ENCODE measurements around the gene BFAR.
"Not testable (repeated sequence)": the region's sequence is repeated elsewhere in the genome, so short reads cannot be mapped to it uniquely, and the experiment has no call there.

The BFAR gene, protein sequence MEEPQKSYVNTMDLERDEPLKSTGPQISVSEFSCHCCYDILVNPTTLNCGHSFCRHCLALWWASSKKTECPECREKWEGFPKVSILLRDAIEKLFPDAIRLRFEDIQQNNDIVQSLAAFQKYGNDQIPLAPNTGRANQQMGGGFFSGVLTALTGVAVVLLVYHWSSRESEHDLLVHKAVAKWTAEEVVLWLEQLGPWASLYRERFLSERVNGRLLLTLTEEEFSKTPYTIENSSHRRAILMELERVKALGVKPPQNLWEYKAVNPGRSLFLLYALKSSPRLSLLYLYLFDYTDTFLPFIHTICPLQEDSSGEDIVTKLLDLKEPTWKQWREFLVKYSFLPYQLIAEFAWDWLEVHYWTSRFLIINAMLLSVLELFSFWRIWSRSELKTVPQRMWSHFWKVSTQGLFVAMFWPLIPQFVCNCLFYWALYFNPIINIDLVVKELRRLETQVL

DNA sequence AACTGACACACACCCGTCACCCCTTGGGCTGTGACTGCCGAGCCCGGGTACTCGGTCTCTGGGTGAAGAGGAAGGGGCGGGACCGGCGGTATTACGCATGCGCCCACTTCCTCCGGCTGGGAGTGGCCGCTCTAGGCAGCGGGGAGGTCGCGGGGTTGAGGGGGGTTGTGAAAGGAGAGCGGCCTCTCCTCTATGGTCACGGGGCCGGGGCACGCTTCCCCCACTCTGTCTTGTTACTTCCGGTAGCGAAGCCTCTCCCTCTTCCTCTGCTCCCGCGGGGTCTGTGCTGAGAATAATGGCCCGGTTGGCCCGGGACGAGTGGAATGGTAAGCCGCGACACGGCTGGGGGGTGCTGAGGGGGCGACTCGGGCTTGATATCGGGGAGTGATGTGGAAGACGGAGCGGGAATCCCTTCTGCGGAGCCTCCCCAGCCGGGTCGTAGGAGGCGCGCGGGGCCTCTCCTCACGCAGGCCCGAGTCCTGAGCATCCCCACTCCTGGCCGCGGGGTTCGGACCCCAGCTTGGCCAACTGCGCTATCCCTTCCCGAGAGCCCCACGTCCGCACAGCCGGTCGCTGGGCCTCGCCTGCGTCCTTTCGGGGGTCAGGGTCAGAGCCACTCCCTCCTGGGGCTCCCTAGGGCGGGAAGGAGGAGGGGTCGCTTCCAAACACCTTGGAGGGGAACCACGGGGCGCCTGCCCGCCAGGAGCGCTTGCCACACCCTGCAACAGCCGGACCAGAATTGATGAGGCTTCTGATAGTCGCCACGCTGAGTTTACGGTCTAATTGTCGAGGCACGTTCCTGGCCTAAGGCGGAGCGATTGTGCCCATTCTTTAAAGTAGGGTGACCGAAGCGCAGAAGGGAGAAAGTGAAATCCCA lies at the start of gene BFAR:
TSS of gene BFAR (plus strand) at position 259 of the 877 bp plus-strand sequence. CDS start 11,396 bp downstream, outside the sequence.
- peak; percentile 98 for DNase-seq

DNA sequence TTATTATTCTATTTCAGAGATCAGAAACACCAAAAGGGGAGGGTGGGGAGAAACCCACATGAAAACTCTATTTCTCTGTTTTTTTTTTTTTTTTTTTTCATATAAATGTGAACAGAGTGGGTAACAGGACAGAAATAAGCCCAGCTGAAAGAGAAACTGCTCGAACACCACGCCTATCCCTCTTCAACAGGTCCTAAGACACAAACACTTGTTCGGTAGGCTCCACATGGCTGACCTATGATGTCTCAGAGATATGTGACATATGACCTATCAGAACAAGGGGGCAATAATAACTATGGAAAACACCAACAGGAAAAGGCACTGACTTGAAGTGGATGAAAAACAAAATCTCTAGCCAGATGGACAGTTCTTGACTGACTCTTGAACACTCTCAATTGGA lies 47.5 kb upstream of the BFAR start:
- DNase-seq: no peak

GRCh38 chr16:14586637-14587305 lies 46.0 kb upstream of the BFAR start:
- DNase-seq: no peak

DNA sequence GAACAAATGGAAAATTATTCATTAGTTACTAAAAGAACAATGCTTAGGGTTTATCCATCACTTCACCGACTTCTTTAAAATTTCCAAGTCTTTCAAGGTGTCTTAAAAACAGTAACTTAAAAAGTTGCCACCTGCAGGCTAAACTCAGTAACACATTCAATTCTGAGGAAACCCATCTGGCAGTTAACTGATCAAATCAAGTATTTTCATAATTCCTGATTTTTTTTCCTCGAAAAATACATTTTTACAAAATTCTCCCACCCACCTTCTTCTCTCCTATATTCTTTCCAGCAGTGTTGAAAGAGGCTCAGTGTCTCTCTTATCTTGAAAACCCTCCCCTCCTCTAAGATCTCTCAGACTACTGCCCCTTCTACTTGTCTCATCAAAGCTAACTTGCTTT lies 32.6 kb upstream of the BFAR start:
- no peak for DNase-seq

- DNase-seq: no peak
Measured at GRCh38 chr16:14602443-14602963, 30.2 kb upstream of the BFAR start.

GRCh38 chr16:14606102-14606501 lies 26.6 kb upstream of the BFAR start:
- DNase-seq: no peak

GRCh38 chr16:14608111-14608566 lies 24.6 kb upstream of the BFAR start:
- no peak for DNase-seq

DNA sequence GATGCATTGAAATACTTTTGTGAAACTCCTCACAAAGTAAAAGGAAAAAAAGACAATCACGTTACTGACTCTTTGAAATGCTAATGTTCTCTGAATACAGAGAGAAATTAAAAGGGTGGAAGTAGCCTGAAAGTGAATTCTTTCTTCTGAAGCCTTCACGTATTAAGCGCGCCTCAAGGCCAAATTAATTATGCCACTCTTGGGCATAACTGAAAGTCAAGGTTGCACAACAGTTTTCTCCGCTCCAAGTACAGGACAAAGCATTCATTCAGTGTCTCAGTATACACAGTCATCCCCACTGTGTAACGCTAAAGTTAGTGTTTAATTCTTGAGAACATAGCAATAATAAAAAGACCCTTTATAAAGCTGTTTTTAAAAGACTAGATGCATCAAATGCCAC lies 24.1 kb upstream of the BFAR start:
- DNase-seq: no peak

DNA sequence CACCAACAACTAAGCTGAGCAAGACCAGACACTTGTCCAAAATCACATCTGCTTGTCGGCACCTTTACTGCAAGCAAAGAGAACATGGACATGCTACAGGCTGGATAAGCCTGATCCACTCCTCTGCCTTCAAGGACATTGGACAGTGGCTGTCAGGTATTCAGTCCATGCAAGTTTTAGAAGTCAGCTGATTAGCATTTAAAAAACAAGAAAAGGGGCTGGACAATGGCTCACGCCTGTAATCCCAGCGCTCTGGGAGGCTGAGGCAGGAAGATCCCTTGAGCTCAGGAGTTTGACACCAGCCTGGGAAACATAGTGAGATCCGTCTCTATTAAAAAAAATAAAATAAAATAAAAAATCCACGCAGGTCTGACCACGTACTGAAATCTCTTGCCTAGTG lies 23.0 kb upstream of the BFAR start:
- DNase-seq: no peak

DNA sequence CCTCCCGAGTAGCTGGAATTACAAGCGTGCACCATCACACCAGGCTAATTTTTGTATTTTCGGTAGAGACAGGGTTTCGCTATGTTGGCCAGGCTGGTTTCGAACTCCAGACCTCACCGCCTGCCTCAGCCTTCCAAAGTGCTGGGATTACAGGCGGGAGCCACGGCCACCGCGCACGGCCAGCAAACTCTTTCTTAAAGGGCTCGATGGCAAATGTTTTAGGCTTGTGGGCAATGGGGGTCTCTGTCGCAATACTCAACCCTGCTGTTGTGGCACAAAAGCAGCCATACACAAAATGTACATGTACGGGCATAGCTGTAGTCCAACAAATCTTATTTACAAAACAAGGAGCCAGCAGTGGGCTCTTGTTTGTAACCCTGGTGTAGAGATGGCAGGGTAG lies 21.1 kb upstream of the BFAR start:
- no peak for DNase-seq

DNA sequence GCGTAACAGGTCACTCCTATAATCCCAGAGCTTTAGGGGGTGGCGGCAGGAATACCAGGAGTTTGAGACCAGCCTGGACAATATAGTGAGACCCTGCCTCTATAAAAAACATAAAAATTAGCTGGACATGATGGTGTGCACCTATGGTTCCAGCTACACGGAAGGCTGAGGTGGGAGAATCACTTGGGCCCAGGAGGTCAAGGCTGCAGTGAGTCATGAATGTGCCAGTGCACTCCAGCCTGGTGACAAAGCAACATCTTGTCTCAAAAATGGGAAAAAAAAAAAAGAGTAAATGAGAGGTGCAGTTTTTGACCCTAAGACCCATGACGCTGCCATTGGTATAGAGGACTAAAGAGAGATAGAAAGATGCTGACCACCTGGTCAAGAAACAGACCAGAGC lies 18.8 kb upstream of the BFAR start:
- DNase-seq: no peak

- DNase-seq: no peak
Measured at GRCh38 chr16:14616280-14616679, 16.5 kb upstream of the BFAR start.

DNA sequence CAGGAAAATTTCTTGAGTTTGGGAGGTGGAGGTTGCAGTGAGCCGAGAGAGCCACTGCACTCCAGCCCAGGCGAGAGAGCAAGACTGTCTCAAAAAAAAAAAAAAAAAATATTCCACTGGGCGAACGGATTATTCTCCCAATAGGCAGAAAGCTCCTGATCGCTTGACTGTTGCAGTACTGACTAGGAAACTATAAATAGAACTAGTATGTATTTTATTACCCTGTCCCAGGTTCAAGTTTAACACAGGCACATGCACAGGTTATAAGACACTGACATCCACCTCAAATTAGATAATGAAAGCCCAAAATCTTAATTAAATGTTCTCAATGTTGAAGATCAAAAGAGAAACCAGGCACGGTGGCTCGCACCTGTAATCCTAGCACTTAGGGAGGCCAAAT lies 14.2 kb upstream of the BFAR start:
- DNase-seq: no peak

GRCh38 chr16:14627078-14627477 lies 5.7 kb upstream of the BFAR start:
- DNase-seq: no peak

GRCh38 chr16:14628806-14629611 lies 3.7 kb upstream of the BFAR start:
- no peak for DNase-seq

- no peak for DNase-seq
Measured at GRCh38 chr16:14629612-14629918, 3.2 kb upstream of the BFAR start.

GRCh38 chr16:14629919-14630619 lies 2.7 kb upstream of the BFAR start, which contains the start of gene PARN:
PARN (minus strand) TSS chr16:14630260; CDS start chr16:14630125, 135 bp downstream.
- DNase-seq: peak; percentile 87

- not testable (repeated sequence) for DNase-seq
Measured at GRCh38 chr16:14630620-14631330, 2.0 kb upstream of the BFAR start.

GRCh38 chr16:14634389-14634725 lies 1.6 kb downstream of the BFAR start:
- no peak for DNase-seq

DNA sequence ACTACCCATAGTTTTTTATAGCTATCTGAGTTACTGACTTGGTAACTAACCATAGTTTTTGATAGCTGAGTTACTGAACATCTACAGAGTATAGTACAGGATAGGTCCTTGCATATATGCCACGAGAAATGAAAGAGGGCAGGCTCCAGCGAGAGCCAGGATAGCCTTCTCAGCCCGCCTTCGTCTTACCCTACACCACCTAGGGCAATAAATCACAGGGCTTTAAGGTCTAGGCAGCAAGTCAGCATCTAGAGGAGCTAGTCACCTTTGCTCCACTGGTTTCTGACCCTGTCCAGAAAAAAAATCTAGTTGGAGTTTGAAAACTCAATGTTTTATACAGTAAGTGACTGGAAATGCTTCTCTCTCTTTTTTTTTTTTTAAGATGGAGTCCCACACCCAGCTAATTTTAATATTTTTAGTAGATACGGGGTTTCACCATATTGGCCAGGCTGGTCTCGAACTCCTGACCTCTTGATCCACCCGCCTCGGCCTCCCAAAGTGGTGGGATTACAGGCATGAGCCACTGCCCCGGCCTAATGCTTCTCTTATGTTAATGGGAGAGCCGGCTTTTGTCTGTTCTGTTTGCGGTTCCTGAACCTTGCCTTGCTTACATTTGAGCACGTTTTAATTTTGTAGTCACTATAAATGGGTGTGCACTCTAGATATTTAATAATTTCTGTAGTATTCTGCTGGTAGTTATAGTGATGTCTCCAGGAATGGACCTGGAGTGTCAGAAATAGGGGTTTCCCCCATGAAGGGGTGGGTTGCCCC lies 2.8 kb downstream of the BFAR start:
- DNase-seq: no peak

All from KG1 (cell line).